SK-N-MC (cell line): ENCODE measurements around the gene GMPPA.

Experiments
- DNase-seq: peaks from one replicate; pipeline ENCODE4 v3.0.0-alpha.2; 2011; ENCODE audit warnings: low read depth, low spot score
- H3K27ac ChIP-seq: fragments of 200-600 bp; sonication (generic); 2 replicates; pipeline ENCODE4 v1.5.1; 2016; ENCODE audit warnings: mixed run types
- H3K36me3 ChIP-seq: fragments of 200-600 bp; sonication (generic); 2 replicates; pipeline ENCODE4 v1.6.1; 2017; ENCODE audit warnings: antibody characterized with exemption, low read length, mixed read lengths; ENCODE audit not compliant: insufficient read depth
- H3K4me3 ChIP-seq: fragments of 200-600 bp; sonication (generic); 2 replicates; pipeline ENCODE4 v1.5.1; 2016
- H3K9ac ChIP-seq: fragments of 200-600 bp; sonication (generic); 2 replicates; pipeline ENCODE4 v1.8.0; 2017; ENCODE audit warnings: mixed run types, mixed read lengths; ENCODE audit not compliant: insufficient read length
- H3K9me3 ChIP-seq: fragments of 200-600 bp; sonication (generic); 2 replicates; pipeline ENCODE4 v1.6.1; 2017; ENCODE audit warnings: low read depth, mild to moderate bottlenecking, antibody characterized with exemption, low read length, moderate library complexity, mixed read lengths
- EZH2 ChIP-seq: fragments of 200-600 bp; sonication (generic); IDR thresholded peaks from one replicate; pipeline ENCODE4 v1.6.1; 2017; ENCODE audit warnings: antibody characterized with exemption
- FOXP2 ChIP-seq: optimal IDR thresholded peaks from 2 replicates; pipeline ENCODE3; 2011; ENCODE audit warnings: mild to moderate bottlenecking, moderate library complexity; ENCODE audit not compliant: insufficient read depth; ENCODE audit errors: extremely low read length, control extremely low read depth
- POLR2AphosphoS5 ChIP-seq: IDR thresholded peaks from 2 replicates; pipeline ENCODE4 v1.6.1; 2012; ENCODE audit warnings: mild to moderate bottlenecking, low read depth, low read length, borderline replicate concordance

The GMPPA gene

DNA sequence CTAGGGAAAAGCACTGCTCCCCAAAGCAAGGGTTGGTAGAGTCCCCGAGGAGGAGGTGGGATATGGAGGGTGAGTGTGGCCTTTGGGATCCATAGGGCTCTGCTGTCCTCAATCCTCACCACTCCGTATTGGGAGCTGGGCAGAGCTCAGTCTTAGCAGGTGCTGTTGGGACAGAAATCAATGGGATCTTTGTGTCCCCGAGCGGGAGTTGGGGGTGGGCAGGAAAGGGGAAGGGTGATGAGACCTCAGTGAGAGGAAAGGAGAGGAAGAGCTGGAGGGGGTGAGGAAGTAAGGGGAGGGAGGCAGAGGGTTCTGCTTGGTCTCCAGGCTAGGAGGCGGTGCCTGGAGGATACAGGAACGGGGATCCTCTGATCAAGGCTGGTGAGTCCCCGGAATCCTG is 18.2 kb downstream of the GMPPA start:
- Histone ChIP-seq H3K27ac (no peak overlapping the region), H3K4me3 (no peak overlapping the region), H3K36me3 (no peaks in the 10 kb centered on the region), H3K9ac (no peak overlapping the region), H3K9me3 (no peaks in the 10 kb centered on the region)
- TF ChIP-seq POLR2AphosphoS5 (no peak), EZH2 (no peak), FOXP2 (no peak)
- DNase-seq: no peak

- Histone ChIP-seq H3K27ac (no peak overlapping the region), H3K4me3 (no peak overlapping the region), H3K9ac (no peak overlapping the region)
These were observed 19.5 kb downstream of the GMPPA start for GRCh38 chr2:219517954-219518778.

DNA sequence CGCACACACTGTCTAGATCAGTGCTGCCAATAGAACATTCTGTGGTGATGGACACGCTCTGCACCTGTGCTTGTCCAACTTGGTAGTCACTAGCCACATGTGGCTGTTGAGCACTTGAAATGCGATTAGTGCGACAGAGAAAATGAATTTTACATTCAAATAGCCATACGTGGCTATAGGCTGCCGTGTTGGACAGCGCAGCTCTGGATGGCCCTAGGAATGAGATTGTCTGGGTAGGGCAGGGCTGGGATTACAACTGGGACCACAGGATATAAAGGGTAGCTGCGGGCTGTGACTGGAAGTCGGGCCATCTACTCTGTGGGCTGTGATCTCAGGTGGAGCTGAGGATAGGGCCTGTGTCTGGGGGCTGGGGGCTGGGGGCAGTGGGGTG is 20.8 kb downstream of the GMPPA start:
- TF ChIP-seq FOXP2 (no peak), POLR2AphosphoS5 (no peak), EZH2 (no peak)
- Histone ChIP-seq H3K9ac (no peak overlapping the region), H3K27ac (no peak overlapping the region), H3K9me3 (no peaks in the 10 kb centered on the region), H3K36me3 (no peaks in the 10 kb centered on the region), H3K4me3 (no peak overlapping the region)
- no peak for DNase-seq

More at GRCh38 chr2:219517954-219518778, 19.5 kb downstream of the GMPPA start:
- TF ChIP-seq EZH2: no peak
- no peak for TF ChIP-seq FOXP2
- no peak for TF ChIP-seq POLR2AphosphoS5
- DNase-seq: no peak
- no peaks in the 10 kb centered on the region for H3K9me3 ChIP-seq
- H3K36me3 ChIP-seq: no peaks in the 10 kb centered on the region

GRCh38 chr2:219520079-219520478 is 21.4 kb downstream of the GMPPA start:
- DNase-seq: no peak
- no peak overlapping the region for H3K9ac ChIP-seq
- no peak overlapping the region for H3K4me3 ChIP-seq
- H3K27ac ChIP-seq: no peak overlapping the region
- TF ChIP-seq POLR2AphosphoS5: no peak
- TF ChIP-seq EZH2: no peak
- TF ChIP-seq FOXP2: no peak
- no peaks in the 10 kb centered on the region for H3K36me3 ChIP-seq
- H3K9me3 ChIP-seq: no peaks in the 10 kb centered on the region

- no peaks in the 10 kb centered on the region for H3K36me3 ChIP-seq
- no peaks in the 10 kb centered on the region for H3K9me3 ChIP-seq
- H3K4me3 ChIP-seq: no peak overlapping the region
- TF ChIP-seq POLR2AphosphoS5 (no peak), EZH2 (no peak), FOXP2 (no peak)
- H3K9ac ChIP-seq: no peak overlapping the region
- no peak for DNase-seq
- H3K27ac ChIP-seq: no peak overlapping the region
These were observed 22.6 kb downstream of the GMPPA start for GRCh38 chr2:219521066-219521880.

GRCh38 chr2:219522111-219523030 is 23.7 kb downstream of the GMPPA start:
- Histone ChIP-seq H3K27ac (no peak overlapping the region), H3K9ac (no peak overlapping the region), H3K9me3 (no peaks in the 10 kb centered on the region), H3K4me3 (no peak overlapping the region), H3K36me3 (no peaks in the 10 kb centered on the region)
- no peak for DNase-seq
- TF ChIP-seq FOXP2 (no peak), EZH2 (no peak), POLR2AphosphoS5 (no peak)

GRCh38 chr2:219523031-219523671 is 24.5 kb downstream of the GMPPA start:
- Histone ChIP-seq H3K9me3 (no peaks in the 10 kb centered on the region), H3K36me3 (no peaks in the 10 kb centered on the region), H3K4me3 (no peak overlapping the region), H3K9ac (no peak overlapping the region), H3K27ac (no peak overlapping the region)
- TF ChIP-seq FOXP2 (no peak), POLR2AphosphoS5 (no peak), EZH2 (no peak)
- no peak for DNase-seq
